GM21717 (cell line): Measurements from ENCODE around the gene RAMP1.

ENCODE experiments used
- ATAC-seq: cut with Tn5 transposase; IDR thresholded peaks from one replicate; pipeline ENCODE4 v1.9.1; 2021; ENCODE audit warnings: mild to moderate bottlenecking, moderate library complexity; ENCODE audit not compliant: unreplicated experiment

The RAMP1 gene

DNA sequence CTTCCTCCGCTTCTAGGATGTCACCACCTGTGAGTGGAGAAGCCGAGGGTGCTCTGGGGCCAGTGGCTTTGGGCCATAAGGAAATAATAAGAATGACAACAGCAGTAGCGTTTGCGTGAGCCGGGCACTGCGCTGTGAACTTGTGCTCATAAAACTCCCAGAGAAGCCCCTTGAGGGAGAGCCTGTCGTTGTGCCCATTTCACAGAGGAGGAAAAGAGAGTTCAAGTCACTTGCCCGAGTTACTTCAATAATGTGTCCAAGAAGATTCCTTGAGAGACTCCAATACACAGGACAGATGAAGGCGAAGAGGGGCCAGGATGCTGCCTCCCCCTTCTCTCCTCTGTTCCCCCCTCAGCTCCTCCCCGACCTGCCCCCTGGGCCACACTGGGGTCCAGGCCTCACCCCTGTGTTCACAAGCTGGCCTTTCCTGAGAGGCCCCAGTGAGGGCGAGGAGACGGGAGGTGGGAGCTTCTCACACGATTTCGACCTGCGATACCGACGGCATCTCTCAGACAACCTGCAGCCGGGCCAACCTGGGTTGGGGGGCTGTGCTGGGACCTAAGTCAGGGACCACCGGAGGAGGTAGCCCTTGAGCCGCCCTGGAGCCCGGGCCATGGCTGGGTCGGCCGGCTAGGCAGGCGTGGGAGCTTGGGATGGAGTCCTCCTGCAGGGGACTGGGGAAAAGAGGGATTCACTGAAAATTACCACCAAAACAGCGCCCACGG lies 53.9 kb downstream of the RAMP1 start:
- ATAC-seq: no peak

DNA sequence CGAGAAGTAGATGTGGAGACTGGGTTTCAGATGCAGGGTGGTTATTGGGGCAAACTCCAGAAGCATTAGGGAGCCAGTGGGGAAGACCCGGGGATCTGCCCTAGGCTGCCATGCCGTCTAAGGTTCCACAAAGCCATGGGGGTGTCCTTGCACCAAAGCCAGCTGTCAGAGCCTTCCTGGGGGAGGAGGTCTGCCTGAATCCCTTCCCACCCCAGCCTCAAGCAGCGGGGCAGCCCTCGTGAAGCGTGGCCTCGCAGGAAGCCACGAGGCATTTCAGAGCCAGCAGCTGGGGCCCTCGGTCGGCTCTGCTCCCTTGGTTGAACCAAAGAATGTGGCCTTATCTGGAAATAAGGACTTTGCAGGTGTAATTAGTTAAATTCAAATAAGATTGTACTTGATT lies 56.2 kb downstream of the RAMP1 start:
- ATAC-seq: no peak

DNA sequence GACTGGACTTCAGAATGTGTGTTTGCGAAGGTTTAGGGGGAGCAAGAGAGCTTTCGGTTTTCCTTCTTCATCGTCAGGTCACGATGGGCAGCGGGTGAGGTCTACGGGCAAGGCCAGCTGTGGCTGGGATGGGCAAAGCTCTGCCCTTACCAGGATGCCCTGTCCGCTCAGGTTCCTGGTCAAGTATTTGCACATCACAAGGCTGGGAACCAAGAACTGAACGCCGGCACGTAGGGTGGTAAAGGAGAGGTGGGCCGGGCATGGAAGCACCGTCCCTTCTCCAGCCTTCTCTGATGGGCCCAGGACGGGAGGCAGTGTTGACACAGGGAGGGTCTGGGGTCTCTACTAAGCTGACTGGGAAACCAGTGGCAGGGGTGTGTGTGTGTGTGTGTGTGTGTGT lies 56.9 kb downstream of the RAMP1 start:
- no peak for ATAC-seq

DNA sequence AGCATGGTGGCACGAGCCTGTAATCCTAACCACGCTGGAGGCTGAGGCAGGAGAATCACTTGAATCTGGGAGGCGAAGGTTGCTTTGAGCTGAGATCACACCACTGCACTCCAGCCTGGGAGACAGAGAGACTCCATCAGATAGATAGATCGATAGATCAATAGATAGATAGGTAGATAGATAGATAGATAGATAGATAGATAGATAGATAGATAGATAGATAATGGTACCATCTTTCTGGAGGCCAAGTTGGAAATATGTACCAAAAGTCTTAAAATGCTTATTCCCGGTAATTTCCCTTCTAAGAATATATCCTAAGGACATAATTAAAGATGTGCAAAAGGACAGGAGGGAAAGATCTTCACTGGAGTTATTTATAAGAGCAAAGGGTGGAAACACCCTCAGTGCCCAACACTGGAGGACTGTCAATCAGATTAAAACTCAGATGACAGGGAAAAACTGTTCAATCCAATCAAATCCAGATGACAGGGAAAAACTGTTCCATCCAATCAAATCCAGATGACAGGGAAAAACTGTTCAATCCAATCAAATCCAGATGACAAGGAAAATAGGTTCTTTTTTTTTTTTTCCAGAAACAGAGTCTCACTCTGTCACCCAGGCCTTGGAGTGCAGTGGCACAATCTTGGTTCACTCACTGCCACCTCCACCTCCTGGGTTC lies 58.4 kb downstream of the RAMP1 start:
- no peak for ATAC-seq

DNA sequence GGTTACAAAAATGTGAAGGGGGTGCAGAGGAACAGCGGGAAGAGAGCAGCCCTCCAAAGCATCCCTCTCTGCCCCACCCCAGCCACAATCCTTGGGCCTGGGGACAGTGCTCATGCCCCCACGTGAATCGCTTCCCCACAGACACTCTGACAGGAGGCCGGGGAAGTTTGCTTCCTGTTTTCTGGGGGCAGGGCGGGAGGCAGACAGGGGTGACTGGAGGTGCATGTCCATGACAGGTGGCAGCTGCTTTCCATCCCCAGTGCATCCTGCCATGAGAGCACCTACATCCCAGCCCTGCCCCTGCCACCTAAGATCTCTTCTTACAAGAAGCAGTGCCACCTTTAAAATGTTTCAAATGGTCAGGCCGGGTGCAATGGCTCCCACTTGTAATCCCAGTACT lies 60.2 kb downstream of the RAMP1 start:
- ATAC-seq: no peak

DNA sequence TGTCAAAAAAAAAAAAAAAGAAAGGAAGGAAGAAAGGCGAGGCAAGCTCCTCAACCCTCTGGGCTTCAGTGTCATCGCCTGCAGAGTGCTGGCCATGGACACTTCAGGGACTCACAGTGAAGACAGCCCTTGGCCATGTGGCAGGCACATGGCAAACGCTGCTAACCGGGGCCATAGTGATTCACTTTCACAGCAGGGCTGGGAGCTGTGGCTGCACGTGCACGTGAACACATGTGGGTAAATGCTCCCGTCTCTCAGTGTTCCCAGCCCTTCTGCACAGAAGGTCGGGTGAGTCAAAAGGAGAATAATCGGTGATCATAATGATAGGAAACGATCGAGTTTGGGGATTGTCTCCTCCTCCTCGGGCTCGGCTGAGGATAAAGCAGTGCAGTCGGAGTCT lies 61.2 kb downstream of the RAMP1 start:
- no peak for ATAC-seq

DNA sequence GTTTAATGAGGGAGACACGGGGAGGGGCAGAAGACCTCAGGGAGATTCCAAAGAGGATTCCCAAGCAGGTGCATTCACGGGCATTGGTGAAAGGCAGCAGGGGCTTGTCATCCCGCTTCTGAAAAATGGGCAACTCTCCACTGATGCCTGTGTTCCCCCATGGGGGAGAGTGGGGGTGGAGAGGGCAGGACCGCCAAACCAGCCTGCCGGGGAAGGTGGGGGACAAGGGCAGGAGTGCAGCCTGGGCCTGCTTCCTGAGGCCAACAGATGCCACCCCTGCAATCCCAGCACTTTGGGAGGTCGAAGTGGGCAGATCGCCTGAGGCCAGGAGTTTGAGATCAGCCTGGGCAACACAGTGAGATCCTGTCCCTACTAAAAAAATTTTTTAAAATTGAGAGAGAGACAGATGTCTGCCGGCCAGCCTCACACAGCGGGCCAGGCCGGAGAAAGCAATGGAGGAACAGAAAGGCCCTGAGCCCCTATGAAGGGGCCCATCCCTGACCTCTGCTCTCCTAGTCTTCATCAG lies 62.6 kb downstream of the RAMP1 start:
- ATAC-seq: no peak

DNA sequence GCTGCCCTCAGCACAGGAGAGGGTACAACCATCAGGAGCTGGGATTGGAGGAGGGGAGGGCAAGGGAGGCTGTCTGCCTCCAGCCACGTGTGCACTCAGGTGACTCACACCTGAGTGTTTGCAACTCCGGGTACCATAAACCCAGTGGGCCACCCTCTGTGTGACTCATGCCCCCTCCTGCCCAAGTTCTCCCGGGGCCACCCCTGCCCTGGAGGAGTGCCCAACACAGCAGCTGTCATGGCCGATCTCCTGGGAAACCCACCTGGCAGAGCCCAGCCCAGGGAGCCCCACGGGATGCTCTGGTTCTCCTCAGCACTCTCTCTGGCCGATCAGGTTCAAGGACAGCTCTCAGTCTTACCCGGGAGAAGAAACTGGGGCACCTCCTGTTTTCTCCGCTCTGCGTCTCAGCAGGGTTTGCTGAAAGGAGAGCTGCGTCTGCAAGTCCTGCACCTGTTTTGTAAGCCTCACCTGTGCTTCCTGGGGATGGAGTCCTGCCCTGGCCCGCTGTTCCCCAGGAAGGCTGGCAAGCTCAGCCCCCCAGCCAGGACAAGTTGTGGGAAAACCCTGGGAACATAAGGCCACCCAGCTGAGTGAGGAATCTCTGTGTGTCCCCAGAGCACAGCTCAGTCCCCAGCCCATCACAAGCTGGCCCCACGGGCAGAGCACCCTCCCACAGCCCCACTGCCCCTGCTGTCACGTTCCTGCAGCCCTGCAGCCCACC lies 63.4 kb downstream of the RAMP1 start:
- no peak for ATAC-seq

DNA sequence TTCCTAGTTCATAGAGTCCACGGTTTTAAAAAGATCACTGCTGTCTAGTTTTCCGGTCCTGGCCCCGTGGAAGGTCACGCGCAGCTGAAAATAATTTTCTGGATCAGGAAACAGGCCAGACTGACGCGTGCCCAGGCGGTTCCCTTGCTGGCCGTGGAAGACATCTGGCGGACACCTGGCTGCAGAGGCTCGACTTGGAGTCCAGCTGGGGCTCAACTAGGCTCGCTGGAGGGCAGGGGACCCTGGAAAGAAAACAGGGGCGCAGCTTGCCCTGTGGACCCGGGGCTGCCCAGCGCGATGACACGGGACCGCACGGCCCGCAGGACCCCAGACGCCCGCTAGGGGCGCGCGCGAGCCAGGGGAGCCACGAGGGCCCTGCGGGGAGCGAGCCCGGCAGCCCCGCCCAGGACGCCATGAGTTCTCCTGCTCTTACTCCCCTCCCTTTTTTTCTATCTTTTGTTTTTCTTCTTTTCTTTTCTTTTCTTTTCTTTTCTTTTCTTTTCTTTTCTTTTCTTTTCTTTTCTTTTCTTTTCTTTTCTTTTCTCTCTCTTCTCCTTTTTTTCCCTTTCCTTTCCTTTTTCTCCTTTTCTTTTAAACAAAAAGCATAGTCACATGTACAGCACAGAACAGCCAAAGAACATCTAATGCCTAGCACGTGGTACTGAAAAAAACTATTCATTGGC lies 64.2 kb downstream of the RAMP1 start:
- peak; percentile 78 for ATAC-seq

DNA sequence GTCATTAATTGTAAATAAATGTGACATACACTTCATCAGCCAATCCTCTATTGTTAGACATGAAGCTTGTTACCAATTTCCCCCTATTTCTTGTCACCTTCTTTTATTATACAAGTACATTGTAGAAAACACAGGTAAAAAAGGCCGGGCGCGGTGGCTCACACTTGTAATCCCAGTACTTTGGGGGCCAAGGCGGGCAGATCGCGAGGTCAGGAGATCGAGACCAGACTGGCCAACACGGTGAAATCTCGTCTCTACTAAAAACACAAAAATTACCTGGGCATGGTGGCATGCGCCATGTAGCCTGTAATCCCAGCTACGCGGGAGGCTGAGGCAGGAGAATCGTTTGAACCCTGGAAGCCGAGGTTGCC lies 64.7 kb downstream of the RAMP1 start:
- no peak for ATAC-seq

DNA sequence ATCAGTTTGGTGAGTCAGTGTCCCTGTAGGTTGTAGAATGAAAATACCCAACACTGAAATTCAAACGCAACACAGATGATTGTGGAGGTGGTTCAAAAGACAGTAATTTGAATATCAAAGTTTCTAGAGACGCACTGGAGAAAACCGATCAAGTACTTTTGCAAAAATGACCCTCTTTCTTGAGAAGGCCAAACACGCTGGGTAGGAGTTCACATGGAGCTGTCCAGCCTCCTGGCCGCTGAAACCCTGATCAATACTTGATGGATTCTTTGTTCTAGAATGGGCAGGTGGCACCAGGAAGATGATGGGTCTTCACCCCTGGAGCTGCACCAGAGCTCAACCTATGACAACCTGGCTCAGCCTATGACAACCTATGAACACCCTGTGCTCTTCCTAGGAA lies 67.7 kb downstream of the RAMP1 start:
- ATAC-seq: no peak

DNA sequence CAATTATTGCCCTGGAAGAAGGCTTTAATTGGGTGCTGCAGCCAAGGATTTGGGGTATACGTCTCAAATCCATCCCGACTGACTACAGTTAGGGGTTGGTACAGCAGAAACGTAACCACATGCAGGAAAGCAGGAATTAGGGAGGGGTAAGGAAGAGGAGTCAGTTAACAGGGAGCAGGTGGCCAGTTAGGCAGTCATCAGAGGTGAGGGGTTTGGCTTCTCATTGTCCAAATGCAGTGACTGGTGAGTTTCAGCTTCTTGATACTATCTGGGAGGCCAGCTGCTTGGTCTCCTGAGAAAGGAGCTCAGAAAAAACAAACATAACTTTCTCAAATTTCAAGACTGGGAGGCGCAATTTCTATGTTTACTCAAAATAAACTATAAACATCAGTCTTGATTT lies 68.6 kb downstream of the RAMP1 start:
- ATAC-seq: no peak

DNA sequence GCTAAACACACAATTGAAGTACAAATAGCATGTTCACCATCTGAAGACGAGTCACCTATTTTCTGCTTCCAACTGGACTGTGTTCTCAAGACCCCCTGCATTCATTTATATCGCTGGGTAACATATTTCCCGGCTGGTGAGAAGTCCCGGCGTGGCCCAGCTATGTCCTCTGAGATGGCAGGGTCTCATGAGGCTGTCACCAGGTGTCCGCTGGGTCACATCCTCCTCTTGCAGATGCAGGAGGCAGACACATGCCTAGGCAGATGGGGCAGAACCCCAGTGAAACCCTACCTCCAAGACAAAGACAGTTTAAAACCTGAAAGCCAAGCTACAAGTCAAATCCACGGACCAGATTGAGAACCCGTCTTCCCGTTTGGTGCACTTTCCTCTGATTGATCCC lies 70.6 kb downstream of the RAMP1 start:
- no peak for ATAC-seq

DNA sequence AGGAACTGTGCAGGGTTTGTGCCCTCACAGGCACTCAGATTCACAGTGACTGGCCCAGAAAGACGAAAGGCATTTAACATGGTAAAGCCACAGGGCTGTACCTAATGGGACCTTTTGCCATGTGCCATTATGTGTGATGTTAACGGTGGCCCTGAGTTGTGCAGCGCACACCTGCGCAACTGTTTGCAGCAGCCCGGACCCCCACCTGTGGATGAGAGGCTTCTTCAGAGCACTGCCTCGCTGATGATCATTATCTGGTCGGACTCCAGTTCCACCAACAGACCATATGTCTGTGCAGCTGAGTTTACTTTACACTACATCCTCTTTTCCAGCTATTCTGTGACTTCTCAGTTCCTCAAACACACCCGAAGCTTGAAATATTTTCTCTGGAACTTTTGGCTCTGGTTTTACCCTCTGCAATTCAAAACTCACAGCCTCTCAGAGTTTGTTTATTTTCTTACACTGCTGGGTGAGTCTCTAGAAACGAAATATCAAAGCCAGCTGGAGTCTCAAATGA lies 71.8 kb downstream of the RAMP1 start:
- no peak for ATAC-seq

DNA sequence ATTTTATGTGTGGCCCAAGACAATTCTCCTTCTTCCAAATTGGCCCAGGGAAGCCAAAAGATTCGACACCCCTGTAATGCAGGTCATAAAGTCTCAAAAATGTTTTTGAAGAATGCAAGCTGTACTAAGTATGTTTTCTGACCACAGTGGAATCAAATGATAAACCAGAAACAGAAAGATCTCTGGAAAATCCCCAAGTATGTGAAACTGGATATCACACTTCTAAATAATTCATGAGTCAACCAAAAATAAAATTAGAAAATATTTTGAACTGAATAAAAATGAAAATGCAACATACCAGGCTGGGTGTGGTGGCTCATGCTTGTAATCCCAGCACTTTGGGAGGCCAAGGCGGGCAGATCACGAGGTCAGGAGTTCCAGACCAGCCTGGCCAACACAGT lies 73.3 kb downstream of the RAMP1 start:
- no peak for ATAC-seq

DNA sequence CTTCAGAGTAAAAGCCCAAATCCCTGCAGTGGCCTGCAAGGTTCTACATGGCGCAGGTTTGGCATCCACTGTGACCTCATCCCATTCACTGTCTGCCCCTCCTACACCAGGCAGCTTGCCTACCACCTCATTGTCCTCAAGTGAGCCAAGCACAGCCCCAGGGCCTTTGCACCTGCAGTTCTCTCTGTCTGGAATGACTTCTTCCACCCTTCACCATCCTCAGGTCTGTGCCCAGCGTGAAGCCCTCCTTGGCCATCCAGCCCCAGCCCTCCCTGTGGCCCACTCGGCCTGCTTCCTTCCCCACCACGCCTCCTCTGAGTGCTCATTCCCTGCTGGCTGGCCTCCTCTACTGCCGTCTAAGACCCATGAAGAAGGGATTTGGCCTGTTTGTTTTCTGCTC lies 74.8 kb downstream of the RAMP1 start:
- ATAC-seq: no peak

DNA sequence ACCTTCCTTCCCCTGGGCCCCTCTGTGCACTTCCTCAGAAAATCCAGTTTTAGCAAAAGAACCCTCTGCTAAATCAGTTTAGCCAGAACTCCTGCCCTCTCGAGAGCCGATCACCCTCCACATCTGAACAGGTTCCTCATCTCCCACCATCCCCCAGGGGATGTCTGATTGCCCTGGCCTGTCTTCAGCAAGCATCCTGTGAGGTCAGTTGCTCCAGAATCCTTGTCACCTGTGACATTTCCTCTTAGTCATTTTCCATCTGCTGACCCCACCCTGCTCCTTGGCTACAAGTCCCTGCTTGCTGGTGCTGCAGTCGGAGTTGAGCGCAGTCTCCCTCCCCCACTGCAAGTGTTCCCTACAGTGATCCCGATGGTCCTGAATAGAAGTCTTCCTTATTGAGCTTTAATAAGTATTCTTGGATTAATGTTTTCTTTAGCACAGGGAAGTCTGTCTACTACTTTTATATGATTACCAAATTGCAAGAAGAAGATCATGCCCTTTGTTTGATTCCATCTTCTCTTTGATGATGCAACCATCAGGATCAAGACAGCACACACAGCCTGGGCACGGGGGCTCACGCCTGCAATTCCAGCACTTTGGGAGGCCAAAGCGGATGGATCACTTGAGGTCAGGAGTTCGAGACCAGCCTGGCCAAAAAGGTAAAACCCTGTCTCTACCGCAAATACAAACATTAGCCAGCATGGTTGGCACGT lies 76.5 kb downstream of the RAMP1 start:
- ATAC-seq: no peak

DNA sequence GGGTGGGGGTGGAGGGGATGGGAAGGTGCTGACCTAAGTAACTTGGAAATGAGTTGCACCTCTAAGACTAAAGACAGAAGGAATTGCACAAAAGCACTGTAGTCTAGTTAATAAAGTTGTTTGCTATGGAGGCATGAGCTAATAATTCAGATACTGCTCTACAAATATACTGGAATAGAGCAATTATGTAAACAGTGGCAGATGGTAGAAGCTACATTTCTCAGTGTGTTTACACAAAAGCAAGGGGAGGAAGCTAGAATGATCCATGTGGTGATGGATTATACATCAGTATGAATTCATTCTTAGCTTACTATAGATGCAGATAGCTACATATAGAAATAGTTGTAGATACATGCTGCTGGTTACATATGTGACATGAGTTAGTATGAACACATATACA lies 79.8 kb downstream of the RAMP1 start:
- ATAC-seq: no peak

DNA sequence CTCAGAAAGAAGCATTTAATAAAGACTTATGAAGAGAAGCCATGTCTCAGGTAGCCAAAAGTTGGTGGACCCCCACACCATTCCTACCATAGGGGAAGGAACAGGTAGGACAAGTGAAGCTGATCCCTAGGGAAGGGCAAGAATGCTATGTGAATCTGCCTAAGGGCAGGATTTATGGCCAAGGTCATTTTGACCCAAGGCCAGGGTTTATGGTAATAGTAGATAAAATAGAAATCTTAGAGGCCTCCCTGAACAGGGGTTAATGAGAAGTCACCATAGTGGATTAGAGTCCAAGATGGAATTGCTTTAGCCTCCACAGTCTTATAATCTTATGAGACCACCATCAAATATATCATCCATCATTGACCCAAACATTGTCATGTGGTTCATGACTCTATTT lies 81.4 kb downstream of the RAMP1 start:
- ATAC-seq: no peak

DNA sequence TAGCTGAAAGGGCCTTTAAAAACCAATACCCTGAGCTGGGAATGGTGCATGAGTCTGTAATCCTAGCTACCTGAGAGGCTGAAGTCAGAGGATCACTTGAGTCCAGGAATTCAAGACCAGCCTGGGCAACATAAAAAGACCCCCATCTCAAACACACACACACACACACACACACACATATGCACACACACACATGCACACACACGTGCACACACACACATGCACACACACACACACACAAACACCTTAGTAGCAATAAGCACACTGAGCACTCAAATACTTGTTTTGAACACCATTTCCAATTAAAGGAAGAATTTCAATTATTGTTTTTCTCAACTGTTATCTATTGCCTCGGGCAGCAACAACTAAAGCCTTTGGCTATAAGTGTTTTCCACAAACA lies 81.8 kb downstream of the RAMP1 start:
- no peak for ATAC-seq

DNA sequence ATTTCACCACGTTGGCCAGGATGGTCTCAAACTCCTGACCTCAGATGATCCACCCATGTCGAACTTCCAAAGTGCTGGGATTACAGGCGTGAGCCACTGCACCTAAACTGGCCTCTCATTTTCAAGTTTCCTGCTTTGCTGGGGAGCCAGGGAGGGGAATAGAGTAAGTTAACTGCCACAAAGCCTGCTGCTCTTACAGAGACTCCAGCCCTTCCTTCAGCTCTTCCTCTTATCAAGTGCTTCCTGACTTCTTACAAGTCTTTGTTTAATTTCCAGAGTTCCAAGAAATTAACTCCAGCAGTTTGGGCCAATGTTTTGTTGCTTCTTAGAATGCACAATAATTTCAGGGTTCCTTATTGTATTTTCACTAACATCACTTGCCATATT lies 83.1 kb downstream of the RAMP1 start:
- ATAC-seq: no peak
